Psoas muscle (tissue), 8 donors: ENCODE measurements around the gene MCTP2. TPM values are rescaled to one million over a fixed set of nuclear protein-coding genes. Genes with fewer than 3 reads are reported as not detected.

Experiments
- ATAC-seq, 4 donors: fragments of 200-7000 bp; cut with Tn5 transposase; one replicate each; pipeline ENCODE4 v1.9.1; 2020; ENCODE audit warnings: moderate library complexity in 3 of 4, mild to moderate bottlenecking in 2 of 4
- DNase-seq, 2 donors: peaks; one replicate each; pipeline ENCODE4 v3.0.0-alpha.2; 2020
- H3K27ac ChIP-seq: fragments of 200-600 bp; one replicate; pipeline ENCODE4 v1.8.0; 2022
- H3K27me3 ChIP-seq, 3 donors: fragments of 200-600 bp in 1 of 3; one replicate each; pipeline versions ENCODE4 v1.6.1 to v1.8.0; 2013 to 2022; ENCODE audit warnings: low read length in 2 of 3, mild to moderate bottlenecking in 2 of 3, moderate library complexity in 1 of 3; ENCODE audit not compliant: insufficient read depth in 3 of 3
- H3K36me3 ChIP-seq, 2 donors: fragments of 200-600 bp in 1 of 2; one replicate each; pipeline versions ENCODE4 v1.6.1 to v1.8.0; 2013 to 2022; ENCODE audit warnings: low read depth in 1 of 2, mild to moderate bottlenecking in 1 of 2, moderate library complexity in 1 of 2; ENCODE audit not compliant: insufficient read depth in 1 of 2
- H3K4me1 ChIP-seq: fragments of 200-600 bp; one replicate; pipeline ENCODE4 v1.8.0; 2022
- H3K4me3 ChIP-seq: fragments of 200-600 bp; one replicate; pipeline ENCODE4 v1.8.0; 2022; ENCODE audit warnings: mild to moderate bottlenecking
- H3K9me3 ChIP-seq: fragments of 200-600 bp; one replicate; pipeline ENCODE4 v1.8.0; 2022
- CTCF ChIP-seq: fragments of 200-600 bp; IDR thresholded peaks from one replicate; pipeline ENCODE4 v1.8.0; 2022; ENCODE audit warnings: antibody characterized with exemption
- WGBS, 3 donors: extraction: QIAGEN DNeasy Blood & Tissue Kit; methylation state at CpG; one replicate each; pipeline versions ENCODE4 v1.1.6 to v1.1.7; 2013; 5-methylcytosine and 5-hydroxymethylcytosine counted together
- intact Hi-C, 2 donors: fragments of 100-400 bp; cut with DNase I; formaldehyde crosslinking; loops; one replicate each; pipeline versions ENCODE4 v1.11.0 to v1.14.2; 2022
- polyA plus RNA-seq, 3 donors: library from polyadenylated mRNA; stranded (reverse); fragments of 200-250 nt; gene quantifications; one replicate each; pipeline ENCODE4 v1.2.3, GENCODE V29; 2013
- total RNA-seq, 4 donors: library from RNA; stranded (reverse); fragmentation: NEBNext Ultra II Directional in 2 of 4; extraction: Animal tissue kit (Norgen Biotek cat#: 25700) in 2 of 4; gene quantifications; one replicate each; pipeline versions ENCODE4 v1.2.1 to v1.2.4, GENCODE V29; 2021 to 2023
- donor health status: healthy with polysubstance abuse.
- donor health status: DM: no; HTN: no; CAD: no; lungs with moderate emphysema.
- donor health status: Bipolar disorder and iron deficiency.
- donor health status: healthy.
- donor health status: DM: yes; HTN: yes; CAD: no.
- donor health status: DM: no; HTN: no; CAD: no.
- donor health status: DM: no; HTN: no; CAD: no.
- donor health status: DM: yes; HTN: yes; CAD: no.

The MCTP2 gene
- total and polyA plus RNA-seq, 7 donors = 0.01 to 1.1 (median 0.33) TPM; not detected in 1

- H3K27me3 ChIP-seq = peaks cover 0 to 8% (median 0%) of the 10 kb centered on the region in 3 donors
- H3K9me3 ChIP-seq = peaks cover 2% of the 10 kb centered on the region
- no peak for ATAC-seq
- WGBS, 3 donors = 36 to 41% (median 37%) methylated on average over 12 of the region's 12 CpGs
- TF ChIP-seq CTCF = no peak
- H3K27ac ChIP-seq = no peak overlapping the region
- H3K4me1 ChIP-seq = no peaks in the 10 kb centered on the region
- no peak overlapping the region for H3K4me3 ChIP-seq
- intact Hi-C loops = no loop called here
- no peaks in the 10 kb centered on the region for H3K36me3 ChIP-seq
- DNase-seq = no peak
Measured at GRCh38 chr15:94417501-94418293, 186.3 kb downstream of the MCTP2 start.

- H3K4me3 ChIP-seq = no peak overlapping the region
- no peaks in the 10 kb centered on the region for H3K4me1 ChIP-seq
- ATAC-seq = no peak
- H3K27ac ChIP-seq = no peak overlapping the region
- H3K27me3 ChIP-seq = peaks cover 0 to 8% (median 0%) of the 10 kb centered on the region in 3 donors
- no peak for TF ChIP-seq CTCF
- WGBS, 3 donors = 44 to 52% (median 50%) methylated on average over 1 of the region's 1 CpG
- DNase-seq = no peak
- H3K36me3 ChIP-seq = no peaks in the 10 kb centered on the region
- intact Hi-C loops = no loop called here
- peaks cover 2% of the 10 kb centered on the region for H3K9me3 ChIP-seq
Measured at GRCh38 chr15:94421706-94422105, 190.3 kb downstream of the MCTP2 start.

- ATAC-seq (no peak), DNase-seq (no peak)
- H3K36me3 ChIP-seq = no peaks in the 10 kb centered on the region
- no peak overlapping the region for H3K4me3 ChIP-seq
- H3K4me1 ChIP-seq = no peaks in the 10 kb centered on the region
- 80 to 89% (median 84%) methylated on average over 1 of the region's 1 CpG for WGBS, 3 donors
- no peak overlapping the region for H3K27ac ChIP-seq
- H3K27me3 ChIP-seq = peaks cover 0 to 2% (median 0%) of the 10 kb centered on the region in 3 donors
- no peak for TF ChIP-seq CTCF
- H3K9me3 ChIP-seq = no peaks in the 10 kb centered on the region
- intact Hi-C loops = no loop called here
Measured at GRCh38 chr15:94432279-94432678, 200.9 kb downstream of the MCTP2 start.

GRCh38 chr15:94439158-94439557 is 207.8 kb downstream of the MCTP2 start:
- H3K27ac ChIP-seq = no peak overlapping the region
- DNase-seq (no peak), ATAC-seq (no peak)
- H3K27me3 ChIP-seq = no peaks in the 10 kb centered on the region
- TF ChIP-seq CTCF = no peak
- WGBS, 3 donors = 83 to 91% (median 86%) methylated on average over 3 of the region's 3 CpGs
- H3K4me1 ChIP-seq = no peaks in the 10 kb centered on the region
- H3K36me3 ChIP-seq = no peaks in the 10 kb centered on the region
- H3K9me3 ChIP-seq = no peaks in the 10 kb centered on the region
- no peak overlapping the region for H3K4me3 ChIP-seq
- intact Hi-C loops = no loop called here

- H3K27ac ChIP-seq = no peak overlapping the region
- no peak for TF ChIP-seq CTCF
- H3K4me3 ChIP-seq = no peak overlapping the region
- H3K4me1 ChIP-seq = no peaks in the 10 kb centered on the region
- intact Hi-C loops = no loop called here
- H3K9me3 ChIP-seq = no peaks in the 10 kb centered on the region
- WGBS, 3 donors = 70 to 78% (median 77%) methylated on average over 3 of the region's 3 CpGs
- no peak for ATAC-seq
- H3K36me3 ChIP-seq = no peaks in the 10 kb centered on the region
- no peak for DNase-seq
- no peaks in the 10 kb centered on the region for H3K27me3 ChIP-seq
Measured at GRCh38 chr15:94441760-94442159, 210.4 kb downstream of the MCTP2 start.
